GM19240 (cell line): ENCODE data around the gene CERS4.
"Not testable (repeated sequence)": the region's sequence is repeated elsewhere in the genome, so short reads cannot be mapped to it uniquely, and the experiment has no call there.

Experiments used
- DNase-seq: peaks from one replicate; pipeline ENCODE4 v3.0.0; 2011; ENCODE audit warnings: low spot score; ENCODE audit not compliant: insufficient read length

The CERS4 gene

DNA sequence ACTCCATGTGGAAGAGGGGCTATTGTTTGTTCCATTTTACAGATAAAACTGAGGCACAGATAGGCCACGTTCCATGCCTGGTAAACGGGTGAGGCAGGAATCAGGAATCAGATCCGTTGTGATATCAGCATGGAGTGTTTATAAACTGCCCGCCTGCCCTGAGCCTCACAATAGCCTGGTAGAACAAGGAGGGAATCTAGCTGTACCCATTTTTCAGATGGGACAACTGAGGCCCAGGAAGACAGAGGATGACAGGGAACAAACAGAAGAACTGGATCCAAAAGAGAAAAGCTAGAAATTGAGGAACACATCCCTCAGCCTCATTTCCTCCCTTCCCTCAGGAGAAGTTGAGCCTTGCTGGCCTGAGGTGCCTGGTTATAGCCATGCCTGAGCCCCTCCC, 32.5 kb downstream of the CERS4 start:
- no peak for DNase-seq

DNA sequence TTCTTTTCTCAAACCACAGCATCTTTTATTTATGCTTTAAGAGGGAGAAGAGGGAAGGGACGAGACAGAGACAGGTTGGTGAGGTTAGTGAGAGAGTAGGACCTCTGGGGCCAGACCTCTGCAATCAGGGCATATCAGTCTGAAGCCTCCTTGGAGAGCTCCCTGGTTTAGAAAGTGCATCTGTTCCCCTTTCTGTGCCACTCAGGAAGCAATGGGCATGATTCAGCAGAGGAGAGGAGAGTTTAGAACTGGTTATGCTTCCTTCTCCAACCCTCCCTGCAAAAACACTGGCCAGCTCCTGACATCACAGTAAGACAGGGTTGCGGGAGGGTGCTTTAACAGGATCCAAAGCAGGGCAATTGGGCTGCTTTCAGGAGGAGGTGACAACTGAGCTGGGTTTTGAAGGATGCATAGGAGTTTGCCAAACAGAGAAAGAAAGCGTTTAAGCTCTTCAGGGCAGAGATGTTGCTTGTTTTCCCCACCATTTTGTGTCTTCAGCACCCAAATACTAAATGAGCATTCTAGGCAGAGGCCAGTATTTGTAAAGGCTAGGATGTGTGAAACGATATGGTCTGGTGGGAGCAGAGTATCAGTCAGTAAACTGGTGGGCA, 33.1 kb downstream of the CERS4 start:
- DNase-seq: no peak

DNA sequence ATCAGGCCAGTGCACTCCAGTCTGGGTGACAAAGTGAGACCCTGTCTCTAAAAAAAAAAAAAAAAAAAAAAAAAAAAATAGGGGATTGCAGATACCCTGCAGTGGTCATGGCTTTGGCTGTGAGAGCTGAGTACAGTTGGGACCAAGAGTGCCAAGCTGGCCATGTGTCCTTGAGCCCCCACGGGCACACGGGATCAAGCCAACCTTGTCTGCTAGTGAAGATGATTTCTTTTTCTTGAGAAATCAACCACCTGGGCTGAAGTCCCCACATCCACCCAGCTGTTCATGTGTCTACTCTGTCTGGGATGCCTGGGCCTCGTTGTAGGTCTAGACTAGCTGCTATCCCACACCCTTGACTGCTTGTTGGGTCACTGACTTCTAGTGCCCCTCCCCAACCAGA, 34.0 kb downstream of the CERS4 start:
- DNase-seq: no peak

DNA sequence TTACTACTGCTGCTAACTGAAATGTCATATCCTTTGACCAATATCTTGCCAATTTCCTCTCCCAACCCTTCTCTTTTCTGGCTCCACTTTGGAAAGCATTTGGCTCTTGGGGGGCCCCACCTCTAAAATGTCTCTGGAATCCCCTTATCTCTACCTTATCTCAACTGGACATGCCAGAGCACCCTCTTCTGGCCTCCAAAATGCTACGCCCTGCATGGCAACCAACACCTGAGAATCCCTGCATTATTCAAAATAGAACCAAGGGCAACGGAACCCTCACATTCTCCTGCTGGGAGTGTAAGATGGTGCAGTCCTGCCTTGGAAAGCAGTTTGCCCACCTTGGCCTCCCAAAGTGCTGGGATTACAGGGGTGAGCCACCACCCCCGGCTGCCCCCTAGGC, 35.3 kb downstream of the CERS4 start:
- no peak for DNase-seq

DNA sequence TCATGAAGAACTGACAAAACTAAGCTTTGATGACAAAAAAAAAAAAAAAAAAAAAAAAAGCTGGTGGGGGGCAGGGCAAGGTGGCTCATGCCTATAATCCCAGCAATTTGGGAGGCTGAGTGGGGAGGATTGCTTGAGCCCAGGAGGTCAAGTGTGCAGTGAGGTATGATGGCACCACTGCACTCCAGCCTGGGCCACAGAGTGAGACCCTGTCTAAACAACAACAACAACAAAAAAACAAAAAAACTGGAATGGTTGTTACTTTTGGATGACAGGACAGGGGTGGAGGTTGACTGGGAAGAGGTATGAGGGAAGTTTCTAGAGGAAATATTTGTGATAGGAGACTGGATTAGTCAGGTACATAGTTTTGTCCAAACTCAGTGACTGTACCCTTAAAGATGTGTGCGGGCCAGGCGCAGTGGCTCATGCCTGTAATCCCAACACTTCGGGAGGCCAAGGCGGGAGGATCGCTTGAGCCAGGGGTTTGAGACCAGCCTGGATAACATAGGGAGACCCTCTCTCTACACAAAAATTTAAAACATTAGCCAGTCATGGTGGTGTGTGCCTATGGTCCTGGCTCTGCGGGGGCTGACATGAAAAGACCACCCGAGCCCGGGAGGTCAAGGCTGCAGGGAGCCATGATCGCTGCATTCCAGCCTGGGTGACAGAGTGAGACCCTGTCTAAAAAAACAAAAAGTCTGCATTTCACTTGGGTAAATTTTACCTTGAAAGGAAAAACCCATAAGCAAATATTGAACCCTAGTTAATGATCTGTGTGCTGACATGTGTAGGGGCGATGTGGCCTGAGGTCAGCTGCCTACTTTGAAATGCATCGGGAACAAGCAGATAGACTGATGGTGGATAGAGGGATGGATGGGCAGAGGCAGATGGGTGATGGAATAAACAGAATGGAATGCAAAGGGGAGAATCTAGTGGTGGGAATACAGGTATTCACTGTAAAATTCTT, 37.0 kb downstream of the CERS4 start:
- no peak for DNase-seq

DNA sequence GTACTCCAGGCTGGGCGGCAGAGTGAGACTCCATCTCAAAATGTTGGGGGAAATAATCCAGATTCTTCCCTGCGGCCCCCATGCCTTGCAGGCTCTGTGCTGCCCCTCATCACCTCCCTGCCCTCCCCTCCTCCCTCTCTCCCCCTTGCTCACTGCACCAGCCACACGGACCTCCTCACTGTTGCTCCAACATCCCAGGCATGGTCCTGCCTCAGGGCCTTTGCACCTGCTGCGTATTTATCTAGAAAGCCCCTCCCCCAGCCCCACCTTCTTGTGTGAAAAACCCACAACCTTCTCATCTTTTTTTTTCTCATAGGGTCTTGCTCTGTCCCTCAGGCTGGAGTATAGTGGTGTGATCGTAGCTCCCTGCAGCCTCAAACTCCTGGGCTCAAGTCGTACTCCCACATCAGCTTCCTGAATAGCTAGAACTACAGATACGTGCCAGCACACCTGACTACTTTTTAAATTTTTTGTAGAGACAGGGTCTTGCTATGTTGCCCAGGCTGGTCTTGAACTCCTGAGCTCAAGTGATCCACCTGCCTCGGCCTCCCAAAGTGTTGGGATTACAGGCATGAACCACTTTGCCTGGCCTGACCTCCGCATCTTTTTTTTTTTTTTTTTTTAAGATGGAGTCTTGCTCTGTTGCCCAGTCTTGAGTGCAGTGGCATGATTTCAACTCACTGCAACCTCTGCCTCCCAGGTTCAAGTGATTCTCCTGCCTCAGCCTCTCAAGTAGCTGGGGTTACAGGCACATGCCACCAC, 38.1 kb downstream of the CERS4 start:
- not testable (repeated sequence) for DNase-seq

DNA sequence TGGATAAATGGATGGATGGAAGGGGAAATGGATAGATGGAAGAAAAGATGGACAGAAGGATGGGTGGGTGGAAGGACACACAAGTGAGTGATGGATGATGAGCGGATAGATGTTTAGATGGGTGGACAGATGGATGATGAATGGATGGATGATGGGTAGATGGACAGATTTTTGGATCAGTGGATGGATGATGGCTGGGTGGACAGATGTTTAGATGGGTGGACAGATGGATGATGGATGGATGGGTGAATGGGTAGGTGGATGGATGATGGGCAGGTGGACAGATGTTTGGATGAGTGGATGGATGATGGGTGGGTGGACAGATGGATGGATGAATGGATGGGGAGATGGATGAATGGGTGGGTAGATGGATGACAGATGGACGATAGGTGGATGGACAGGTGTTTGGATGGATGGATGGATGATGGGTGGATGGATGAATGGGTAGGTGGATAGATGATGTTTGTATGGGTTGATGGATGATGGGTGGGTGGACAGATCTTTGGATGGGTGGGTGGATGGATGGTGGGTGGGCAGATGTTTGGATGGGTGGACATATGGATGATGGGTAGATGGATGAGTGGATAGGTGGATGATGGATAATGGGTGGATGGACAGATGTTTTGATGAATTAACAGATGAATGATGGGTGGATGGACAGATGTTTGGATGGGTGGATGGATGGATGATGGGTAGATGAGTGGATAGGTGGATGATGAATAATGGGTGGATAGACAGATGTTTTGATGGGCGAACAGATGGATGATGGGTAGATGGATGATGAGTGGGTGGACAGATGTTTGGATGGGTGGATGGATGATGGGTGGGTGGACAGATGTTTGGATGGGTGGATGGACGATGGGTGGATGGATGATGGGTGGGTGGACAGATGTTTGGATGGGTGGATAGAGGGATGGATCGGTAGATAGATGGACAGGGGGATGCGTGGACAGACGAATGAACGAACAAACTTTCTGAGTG, 39.5 kb downstream of the CERS4 start:
- DNase-seq: no peak

DNA sequence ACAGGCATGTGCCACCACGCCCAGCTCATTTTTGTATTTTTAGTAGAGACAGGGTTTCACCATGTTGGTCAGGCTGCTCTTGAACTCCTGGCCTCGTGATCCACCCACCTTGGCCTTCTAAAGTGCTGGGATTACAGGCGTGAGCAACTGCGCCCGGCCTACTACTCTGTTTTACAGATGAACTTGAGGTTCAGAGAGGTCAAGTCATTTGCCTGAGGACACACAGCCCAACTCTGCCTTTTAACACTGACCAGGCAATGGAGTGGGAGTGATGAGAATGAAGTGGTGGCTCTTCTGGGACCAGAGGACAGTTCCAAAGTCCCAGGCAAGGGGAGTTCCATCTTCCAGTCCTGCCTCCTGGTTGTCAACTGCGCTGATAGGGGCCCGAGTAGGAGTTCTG, 41.4 kb downstream of the CERS4 start:
- DNase-seq: no peak

DNA sequence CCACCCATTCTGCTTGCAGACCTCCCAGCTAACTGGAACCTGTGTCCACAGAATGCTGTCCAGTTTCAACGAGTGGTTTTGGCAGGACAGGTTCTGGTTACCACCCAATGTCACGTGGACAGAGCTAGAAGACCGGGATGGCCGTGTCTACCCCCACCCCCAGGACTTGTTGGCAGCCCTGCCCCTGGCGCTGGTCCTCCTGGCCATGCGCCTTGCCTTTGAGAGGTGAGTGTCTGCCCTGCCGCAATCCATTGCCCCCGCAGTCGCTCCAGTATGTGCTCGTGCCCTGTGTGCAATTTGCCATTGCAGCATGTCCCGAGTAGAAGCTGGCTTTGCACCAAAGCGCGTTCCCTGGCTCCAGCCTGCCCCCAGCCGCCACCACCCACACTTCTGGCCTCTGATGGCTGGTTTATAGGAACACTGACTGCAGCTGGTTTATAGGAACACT, 41.9 kb downstream of the CERS4 start:
- no peak for DNase-seq

DNA sequence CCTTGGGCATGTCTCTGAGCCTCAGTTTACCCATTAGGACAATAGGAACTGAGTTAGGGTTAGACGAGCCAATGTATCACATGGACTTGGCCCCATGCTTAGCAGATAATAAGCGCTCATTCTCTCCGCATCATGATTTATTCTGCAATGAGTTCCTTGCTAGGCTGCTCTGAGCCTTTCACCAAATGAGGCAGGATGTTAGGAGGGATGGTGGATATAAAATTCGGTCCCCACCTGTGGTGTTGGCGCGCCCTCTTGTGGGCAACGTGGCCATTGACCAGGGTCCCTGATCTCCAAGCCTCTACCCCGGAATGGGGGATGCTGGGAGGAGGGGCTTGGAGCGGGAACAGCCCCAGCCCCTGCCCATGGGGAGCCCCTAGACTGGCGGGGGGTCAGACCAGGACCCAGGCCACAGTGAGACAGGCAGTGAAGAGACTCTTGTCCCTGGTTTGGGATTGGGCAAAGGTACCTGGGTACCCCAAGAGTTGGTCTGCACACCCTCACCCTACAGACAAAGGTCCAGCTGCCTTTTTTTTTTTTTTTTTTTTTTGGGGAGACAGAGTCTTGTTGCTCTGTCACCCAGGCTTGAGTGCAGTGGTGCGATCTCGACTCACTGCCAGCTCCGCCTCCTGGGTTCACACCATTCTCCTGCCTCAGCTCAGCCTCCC, 43.9 kb downstream of the CERS4 start:
- peak; percentile 83 for DNase-seq

DNA sequence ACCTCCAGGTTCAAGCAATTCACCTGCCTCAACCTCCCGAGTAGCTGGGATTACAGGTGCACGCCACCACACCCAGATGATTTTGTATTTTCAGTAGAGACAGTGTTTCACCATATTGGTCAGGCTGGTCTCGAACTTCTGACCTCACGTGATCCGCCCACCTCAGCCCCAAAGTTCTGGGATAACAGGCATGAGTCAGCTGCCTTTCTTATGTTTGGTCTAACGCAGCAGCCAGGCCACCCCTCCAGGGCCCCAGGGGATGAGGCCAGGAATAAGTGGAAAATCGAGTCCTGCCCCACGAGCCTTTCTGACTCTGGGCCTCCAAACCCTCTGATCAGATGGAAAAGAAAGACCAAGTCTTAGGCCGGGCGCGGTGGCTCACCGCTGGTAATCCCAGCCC, 44.5 kb downstream of the CERS4 start:
- DNase-seq: no peak

DNA sequence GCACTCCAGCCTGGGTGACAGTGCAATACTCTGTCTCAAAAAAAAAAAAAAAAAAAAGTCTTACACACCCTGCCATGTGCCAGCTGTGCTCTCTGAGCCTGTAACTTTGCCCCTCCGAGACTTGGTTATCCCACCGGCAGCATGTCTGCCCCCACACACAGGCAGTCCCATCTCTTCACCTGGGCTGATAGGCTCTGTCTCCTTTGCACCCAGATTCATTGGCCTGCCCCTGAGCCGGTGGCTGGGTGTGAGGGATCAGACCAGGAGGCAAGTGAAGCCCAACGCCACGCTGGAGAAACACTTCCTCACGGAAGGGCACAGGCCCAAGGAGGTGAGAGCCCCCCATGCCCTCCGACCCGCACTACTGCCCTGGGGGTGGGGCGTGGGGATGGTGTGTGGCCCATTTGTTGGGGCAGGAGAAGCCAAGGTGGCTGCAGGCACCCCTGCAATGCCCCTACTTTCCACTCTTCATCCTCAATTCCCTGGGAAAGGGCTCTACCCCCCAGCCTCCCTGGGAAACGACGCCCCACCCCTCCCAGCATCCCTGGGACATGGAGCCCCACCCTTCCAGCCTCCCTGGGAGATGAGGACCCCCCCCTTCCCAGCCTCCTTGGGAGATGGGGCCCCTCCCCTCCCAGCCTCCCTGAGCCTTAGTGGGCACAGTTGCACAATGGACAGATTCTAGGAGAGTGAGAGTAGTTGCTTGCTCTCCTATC, 45.3 kb downstream of the CERS4 start:
- DNase-seq: no peak

DNA sequence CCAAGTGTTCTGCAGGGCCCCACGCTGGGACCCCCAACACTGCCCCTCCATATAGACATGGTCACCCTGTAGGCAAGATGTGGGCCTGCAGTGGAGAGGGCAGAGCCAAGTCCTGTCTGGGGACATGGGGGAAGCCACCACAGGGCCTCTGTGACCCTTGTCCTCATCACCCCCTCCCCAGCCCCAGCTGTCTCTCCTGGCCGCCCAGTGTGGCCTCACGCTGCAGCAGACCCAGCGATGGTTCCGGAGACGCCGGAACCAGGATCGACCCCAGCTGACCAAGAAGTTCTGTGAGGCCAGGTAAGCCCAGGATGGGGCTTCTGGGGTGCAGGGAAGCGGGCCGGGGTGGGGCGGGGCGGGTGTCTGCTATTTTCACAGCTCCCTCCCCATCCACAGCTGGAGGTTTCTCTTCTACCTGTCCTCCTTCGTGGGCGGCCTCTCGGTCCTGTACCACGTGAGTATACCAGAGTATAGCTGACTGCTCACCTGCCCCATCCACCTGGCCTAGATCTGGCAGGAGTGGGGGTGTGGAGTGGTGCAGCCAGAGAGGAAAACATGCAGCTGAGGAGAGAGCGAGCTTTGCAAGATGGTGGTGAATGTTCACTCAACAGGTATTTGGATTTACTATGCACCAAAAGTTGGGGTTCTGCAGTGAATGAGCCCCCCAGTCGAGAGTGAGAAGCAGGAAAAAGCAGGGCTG, 46.4 kb downstream of the CERS4 start:
- DNase-seq: no peak

DNA sequence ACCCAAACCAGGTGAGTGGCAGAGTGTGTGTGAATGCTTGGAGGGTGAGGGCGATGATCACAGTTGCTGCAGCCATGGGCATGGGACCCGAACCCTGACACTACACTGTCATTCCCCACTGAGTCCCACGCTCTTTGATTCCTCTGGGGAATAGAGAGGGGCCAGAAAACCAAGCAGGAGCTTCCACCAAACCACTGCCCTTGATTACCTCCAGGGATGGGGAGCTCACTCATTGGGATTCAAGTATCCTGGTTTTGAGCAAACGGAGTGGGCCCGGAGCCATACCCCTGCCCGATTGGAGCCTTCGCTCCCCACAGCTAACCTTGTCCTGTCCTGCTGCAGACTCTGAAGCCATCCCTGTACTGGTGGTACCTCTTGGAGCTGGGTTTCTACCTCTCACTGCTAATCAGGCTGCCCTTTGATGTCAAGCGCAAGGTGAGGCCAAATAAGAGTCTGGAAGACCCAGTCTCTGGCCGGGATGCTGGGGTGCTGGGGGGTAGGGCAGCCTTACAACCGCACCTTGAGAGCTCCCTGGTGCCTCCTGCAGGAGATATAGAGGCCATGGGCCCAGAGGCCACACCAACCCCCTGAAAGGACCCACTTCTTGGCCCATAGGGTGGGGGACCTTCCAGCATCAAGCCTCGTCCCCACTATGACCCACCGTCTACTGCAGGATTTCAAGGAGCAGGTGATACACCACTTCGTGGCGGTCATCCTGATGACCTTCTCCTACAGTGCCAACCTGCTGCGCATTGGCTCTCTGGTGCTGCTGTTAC, 47.3 kb downstream of the CERS4 start:
- no peak for DNase-seq

DNA sequence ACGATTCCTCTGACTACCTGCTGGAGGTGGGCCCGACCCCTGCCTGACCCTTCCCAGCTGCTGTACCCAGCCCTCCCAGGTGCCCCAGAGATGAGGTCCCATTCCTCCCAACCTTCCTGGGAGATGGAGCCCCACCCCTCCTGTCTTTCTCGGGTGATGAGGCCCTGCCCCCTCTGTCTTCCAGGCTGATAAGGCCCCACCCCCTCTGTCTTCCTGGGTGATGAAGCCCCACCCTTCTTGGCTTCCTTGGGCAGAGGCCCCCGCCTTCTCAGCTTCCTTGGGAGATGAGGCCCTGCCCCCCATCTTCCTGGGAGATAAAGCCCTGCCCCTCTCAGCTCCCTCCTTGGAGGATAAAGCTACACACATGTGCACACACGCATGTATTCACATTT, 47.9 kb downstream of the CERS4 start:
- DNase-seq: no peak

DNA sequence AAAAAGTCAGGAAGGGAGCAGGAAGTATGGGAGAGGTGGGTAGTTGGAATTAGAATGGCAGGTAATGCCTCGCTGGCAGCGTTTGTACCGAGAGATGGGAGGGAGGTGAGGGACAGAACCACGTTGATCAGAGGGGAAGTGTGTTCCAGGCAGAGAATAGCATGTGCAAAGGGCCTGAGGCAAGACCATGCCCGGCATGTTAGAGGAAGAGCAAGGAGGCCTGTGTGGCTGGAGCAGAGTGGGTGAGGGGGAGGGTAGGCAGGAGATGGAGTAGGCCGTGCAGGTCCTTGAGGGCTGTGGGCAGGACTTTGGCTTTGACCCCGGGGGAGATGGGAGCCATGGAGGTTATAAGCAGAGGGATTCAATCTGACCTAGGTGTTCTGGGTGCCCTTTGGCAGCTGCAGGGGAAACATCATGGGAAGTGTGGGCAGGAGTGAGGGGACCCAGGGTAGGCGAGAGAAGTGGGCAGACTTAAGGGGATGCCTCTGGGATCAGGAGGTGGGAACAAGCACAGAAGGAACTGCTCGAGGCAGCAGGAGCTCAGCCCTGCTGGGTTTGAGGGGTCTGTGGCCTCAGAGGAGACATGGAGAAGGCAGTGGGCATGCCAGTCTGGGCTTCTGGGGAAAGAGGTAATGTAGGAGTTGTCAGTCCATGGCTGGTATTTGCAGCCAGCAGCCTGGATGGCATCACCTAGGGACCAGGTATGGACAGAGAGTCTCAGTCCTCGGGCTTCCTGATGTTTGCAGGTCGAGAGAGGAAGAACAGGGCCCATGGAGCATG, 50.2 kb downstream of the CERS4 start:
- DNase-seq: no peak

DNA sequence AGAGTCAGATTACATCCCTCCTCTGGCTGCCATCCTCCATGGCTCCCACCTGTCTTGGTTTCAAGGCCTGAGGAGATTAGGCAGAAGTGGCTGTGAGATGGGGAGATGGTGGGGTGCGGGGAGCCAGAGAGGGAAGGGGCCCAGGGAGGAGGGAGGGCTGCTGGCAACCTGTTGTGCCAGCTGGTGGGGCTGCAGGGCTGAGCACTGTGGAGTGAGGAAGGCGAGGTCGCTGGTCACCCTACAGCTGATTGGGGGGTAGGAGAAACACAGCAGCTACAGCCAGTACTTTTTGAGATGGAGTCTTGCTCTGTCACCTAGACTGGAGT, 50.7 kb downstream of the CERS4 start:
- no peak for DNase-seq

DNA sequence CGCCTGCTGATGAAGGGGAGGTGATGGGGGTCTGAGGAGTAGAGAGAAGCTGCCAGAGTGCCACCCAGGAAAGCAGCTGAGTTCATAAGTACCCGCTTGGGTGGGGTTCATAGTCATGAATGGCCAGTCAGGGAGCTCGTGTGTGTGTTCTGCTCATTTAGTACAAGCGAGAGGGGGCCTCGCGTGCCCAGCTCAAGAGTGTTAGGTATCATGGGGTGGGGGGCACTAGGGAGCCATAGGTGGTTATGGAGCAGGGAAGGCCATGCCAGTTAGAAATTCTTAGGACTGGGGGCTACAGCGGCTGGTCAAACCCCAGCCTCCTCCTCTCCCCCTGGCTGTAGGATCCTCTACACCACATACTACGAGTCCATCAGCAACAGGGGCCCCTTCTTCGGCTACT, 52.2 kb downstream of the CERS4 start:
- no peak for DNase-seq
